ENCODE results near the gene L1TD1.
"Not testable (repeated sequence)": the region's sequence is repeated elsewhere in the genome, so short reads cannot be mapped to it uniquely, and the experiment has no call there.

L1TD1 gene, protein sequence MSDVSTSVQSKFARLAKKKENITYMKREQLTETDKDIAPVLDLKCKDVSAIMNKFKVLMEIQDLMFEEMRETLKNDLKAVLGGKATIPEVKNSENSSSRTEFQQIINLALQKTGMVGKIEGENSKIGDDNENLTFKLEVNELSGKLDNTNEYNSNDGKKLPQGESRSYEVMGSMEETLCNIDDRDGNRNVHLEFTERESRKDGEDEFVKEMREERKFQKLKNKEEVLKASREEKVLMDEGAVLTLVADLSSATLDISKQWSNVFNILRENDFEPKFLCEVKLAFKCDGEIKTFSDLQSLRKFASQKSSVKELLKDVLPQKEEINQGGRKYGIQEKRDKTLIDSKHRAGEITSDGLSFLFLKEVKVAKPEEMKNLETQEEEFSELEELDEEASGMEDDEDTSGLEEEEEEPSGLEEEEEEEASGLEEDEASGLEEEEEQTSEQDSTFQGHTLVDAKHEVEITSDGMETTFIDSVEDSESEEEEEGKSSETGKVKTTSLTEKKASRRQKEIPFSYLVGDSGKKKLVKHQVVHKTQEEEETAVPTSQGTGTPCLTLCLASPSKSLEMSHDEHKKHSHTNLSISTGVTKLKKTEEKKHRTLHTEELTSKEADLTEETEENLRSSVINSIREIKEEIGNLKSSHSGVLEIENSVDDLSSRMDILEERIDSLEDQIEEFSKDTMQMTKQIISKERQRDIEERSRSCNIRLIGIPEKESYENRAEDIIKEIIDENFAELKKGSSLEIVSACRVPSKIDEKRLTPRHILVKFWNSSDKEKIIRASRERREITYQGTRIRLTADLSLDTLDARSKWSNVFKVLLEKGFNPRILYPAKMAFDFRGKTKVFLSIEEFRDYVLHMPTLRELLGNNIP

GRCh38 chr1:62194651-62195544 is at the start of gene L1TD1:
L1TD1 (plus strand) TSS chr1:62194849; CDS start chr1:62206629, 11,780 bp downstream.
- DNase-seq (ENCODE audit: low spot score): peak; percentile 55

GRCh38 chr1:62159940-62160348 is 34.7 kb upstream of the L1TD1 start:
- DNase-seq (ENCODE audit: low spot score): no peak

DNA sequence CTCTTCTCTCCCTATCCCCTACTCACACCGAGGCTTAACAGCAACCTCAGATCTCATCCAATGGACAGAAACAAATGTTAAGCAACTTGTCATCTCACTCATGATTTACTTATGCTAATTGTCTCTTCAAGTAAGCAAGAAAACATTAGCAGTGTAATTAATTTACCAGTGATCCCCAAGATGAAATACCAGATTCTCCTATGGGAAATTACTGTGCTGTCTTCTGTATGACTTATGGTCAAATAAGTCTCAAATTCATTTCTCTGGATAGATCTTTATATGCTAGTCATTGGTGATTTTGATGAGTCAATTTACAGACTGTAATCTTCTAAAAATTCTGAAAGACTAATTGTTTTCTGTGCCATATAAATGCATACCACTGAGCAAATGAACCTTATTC is 32.9 kb upstream of the L1TD1 start:
- DNase-seq (ENCODE audit: low spot score): no peak

- not testable (repeated sequence) for DNase-seq (ENCODE audit: low spot score)
These were observed 24.3 kb upstream of the L1TD1 start for GRCh38 chr1:62170380-62170779.

DNA sequence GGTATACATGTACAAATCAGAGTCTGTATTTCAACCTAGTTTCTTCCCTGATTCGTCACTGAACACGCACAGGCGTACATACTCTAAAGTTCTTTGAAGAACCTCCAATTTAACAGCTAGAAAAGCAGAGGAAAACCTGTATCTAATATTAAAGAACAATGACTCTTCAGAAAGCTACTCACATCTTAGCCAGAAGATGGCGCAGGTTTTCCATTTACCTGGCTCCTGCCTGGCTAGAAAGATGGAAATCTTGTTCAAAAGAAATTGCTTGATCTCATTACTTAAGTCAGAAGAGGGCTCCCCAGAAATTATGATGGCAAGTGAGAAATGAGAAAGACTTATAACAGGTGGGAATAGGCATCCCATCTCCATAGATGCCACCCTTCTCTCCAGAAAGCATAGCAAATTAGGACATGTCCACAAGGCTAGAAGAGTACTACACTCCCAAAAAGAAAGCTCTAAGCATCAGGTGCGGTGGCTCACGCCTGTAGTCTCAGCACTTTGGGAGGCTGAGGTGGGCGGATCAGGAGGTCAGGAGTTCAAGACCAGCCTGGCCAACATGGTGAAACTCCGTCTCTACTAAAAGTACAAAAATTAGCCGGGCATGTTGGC is 19.0 kb upstream of the L1TD1 start:
- DNase-seq (ENCODE audit: low spot score): peak; percentile 56

DNA sequence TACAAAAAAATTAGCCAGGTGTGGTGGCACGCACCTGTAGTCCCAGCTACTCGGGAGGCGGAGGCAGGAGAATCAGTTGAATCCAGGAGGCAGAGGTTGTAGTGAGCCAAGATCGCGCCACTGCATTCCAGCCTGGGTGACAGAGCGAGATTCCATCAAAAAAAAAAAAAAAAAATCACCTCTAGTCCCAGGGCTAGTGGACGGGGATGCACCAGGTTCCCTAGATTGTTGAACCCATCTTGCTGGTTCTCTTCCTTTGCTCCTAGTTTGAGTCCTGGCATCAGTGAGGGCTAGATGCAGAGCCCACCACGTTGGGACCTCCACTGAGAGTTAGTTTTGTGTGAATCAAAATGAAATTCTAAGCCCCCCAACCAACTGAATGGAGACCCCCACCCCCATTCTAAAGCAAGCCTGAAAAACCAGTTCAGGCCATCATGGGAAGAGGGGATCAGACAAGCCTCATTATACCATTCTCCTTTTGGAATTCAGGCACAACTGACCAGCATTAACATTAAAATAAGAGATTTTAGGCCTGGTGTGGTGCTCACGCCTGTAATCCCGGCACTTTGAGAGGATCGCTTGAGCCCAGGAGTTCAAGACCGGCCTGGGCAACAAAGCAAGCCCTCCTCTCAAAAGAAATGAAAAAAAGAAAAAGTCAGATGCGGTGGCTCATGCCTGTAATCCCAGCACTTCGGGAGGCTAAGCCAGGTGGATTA is 17.9 kb upstream of the L1TD1 start:
- no peak for DNase-seq (ENCODE audit: low spot score)

DNA sequence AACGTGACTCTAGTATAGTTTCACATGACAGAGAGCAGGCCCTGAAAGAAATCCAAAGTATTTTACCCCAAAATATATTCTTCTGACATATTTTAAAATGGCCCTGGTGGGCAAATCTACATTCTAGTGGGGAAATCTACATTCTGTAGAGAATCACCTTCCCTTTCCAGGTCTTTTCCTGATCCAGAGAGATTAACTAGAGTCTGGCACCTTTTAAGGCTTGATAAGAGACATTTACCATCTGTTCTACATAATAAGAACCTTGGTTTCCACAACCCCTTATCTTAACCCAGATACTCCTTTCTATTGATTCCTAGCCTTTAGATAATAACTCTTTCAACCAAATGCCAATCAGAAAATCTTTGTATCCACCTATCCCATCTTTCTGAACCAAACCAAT is 17.0 kb upstream of the L1TD1 start:
- DNase-seq (ENCODE audit: low spot score): no peak

DNA sequence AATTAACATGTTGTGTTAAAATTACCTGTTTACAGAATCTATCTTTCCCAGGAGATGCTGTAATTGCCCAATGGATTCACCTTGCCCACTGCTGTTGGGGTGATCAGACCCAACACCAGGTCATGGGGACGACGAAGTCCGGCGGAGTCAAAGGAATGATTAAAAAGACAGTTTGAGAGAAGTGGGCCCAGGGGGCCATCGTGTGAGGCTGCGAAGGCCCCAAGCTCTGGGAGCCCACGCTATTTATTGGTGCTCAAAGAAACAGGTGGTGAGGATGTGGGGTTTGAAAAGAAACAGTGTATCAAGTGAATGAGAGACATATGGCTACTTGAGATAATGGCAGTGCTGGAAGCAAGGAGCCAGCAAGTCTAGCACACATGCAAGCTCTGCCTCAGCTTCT is 16.3 kb upstream of the L1TD1 start:
- DNase-seq (ENCODE audit: low spot score): no peak

DNA sequence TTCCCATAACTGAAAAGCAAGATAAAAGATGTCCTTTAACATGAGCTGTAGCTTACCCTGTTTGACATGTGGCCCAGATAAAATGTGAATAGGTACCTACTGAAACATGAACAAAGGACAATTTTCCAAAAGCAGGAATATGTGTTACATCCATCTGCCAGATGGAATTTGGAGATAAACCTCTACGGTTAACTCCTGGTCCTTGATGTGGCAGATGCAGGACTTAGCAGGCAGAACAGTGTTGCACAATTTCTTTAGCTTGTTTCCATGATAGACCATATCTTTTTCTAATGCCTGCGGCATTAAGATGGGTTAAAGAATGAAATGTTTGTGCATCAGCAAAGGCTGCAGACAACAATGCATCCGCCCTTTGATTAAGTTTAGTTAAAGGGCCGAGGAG is 14.6 kb upstream of the L1TD1 start:
- not testable (repeated sequence) for DNase-seq (ENCODE audit: low spot score)

DNA sequence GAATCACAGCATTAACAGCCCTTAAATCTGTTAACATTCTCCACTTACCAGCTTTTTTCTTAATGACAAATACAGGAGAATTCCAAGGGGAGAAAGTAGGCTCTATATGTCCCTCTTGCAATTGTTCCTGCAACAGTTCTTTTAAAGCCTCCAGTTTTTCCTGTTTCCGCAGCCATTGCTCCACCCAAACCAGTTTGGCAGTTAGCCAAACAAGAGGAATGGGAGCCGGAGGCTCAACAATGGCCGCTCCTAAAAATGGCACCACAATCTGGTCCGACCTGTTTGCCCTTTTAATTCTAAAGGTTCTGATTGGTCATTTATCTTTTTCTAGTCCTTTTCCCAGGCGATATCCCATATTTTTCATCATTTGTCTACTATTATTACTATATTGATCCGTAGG is 14.0 kb upstream of the L1TD1 start:
- DNase-seq (ENCODE audit: low spot score): no peak

GRCh38 chr1:62181532-62181931 is 13.1 kb upstream of the L1TD1 start:
- DNase-seq (ENCODE audit: low spot score): no peak

- DNase-seq (ENCODE audit: low spot score): not testable (repeated sequence)
These were observed 12.5 kb upstream of the L1TD1 start for GRCh38 chr1:62182157-62182556.

DNA sequence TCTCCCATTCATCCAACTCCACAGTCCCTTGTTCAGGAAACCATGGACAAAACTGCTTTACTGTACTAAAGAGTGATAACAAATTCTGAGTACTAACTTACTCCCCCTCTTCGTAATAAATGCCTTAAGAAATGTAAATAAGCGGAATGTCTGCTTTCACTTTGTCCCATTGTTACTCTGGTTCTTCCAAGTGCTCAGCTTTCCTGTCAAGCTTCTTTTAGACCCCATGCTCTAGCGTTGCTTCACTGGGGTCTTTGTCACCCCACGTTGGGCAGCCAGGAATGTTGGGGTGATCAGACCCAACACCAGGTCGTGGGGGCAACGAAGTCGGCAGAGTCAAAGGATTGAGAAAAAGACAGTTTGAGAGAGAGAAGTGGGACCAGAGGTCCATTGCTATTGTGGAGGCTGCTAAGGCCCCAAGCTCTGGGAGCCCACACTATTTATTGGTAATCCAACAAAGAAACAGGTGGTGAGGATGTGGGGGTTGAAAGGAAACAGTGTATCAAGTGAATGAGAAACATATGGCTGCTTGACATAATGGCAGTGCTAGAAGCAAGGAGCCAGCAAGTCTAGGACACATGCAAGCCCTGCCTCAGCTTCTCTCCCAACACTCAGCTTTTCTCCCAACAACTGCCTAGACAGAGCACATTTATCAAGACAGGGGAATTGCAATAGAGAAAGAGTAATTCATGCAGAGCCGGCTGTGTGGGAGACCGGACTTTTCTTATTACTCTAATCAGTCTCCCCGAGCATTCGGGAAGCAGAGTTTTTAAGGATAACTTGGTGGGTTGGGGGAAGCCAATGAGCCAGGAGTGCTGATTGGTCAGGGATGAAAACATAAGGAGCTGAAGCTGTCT is 11.3 kb upstream of the L1TD1 start:
- not testable (repeated sequence) for DNase-seq (ENCODE audit: low spot score)

- no peak for DNase-seq (ENCODE audit: low spot score)
These were observed 10.3 kb upstream of the L1TD1 start for GRCh38 chr1:62184336-62184735.

- DNase-seq (ENCODE audit: low spot score): not testable (repeated sequence)
These were observed 9.4 kb upstream of the L1TD1 start for GRCh38 chr1:62185233-62185632.

- no peak for DNase-seq (ENCODE audit: low spot score)
These were observed 9.0 kb upstream of the L1TD1 start for GRCh38 chr1:62185677-62186076.

GRCh38 chr1:62187548-62187947 is 7.1 kb upstream of the L1TD1 start:
- DNase-seq (ENCODE audit: low spot score): no peak

DNA sequence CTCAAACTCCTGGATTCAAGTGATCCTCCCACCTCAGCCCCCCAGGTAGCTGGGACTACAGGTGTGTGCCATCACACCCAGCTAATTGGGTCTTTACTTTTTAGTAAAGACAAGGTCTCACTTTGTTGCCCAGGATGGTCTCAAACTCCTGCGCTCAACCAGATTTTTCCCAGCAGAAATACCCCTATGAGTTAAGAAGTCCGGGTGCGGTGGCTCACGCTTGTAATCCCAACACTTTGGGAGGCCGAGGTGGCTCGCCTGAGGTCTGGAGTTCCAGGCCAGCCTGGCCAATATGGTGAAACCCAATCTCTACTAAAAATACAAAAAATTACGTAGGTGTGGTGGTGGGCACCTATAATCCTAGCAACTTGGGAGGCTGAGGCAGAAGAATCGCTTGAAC is 6.5 kb upstream of the L1TD1 start:
- DNase-seq (ENCODE audit: low spot score): no peak

GRCh38 chr1:62196086-62196690 is 1.5 kb downstream of the L1TD1 start:
- no peak for DNase-seq (ENCODE audit: low spot score)
